Psoas muscle (tissue), 8 donors: ENCODE results near the gene NOL6. TPM values are rescaled to one million over a fixed set of nuclear protein-coding genes. Genes with fewer than 3 reads are reported as not detected.
"Not testable (repeated sequence)": the region's sequence is repeated elsewhere in the genome, so short reads cannot be mapped to it uniquely, and the experiment has no call there.

ENCODE experiments used
- ATAC-seq, 4 donors: fragments of 200-7000 bp; cut with Tn5 transposase; one replicate each; pipeline ENCODE4 v1.9.1; 2020; ENCODE audit warnings: moderate library complexity in 3 of 4, mild to moderate bottlenecking in 2 of 4
- DNase-seq, 2 donors: peaks; one replicate each; pipeline ENCODE4 v3.0.0-alpha.2; 2020
- H3K27ac ChIP-seq: fragments of 200-600 bp; one replicate; pipeline ENCODE4 v1.8.0; 2022
- H3K27me3 ChIP-seq, 3 donors: fragments of 200-600 bp in 1 of 3; one replicate each; pipeline versions ENCODE4 v1.6.1 to v1.8.0; 2013 to 2022; ENCODE audit warnings: low read length in 2 of 3, mild to moderate bottlenecking in 2 of 3, moderate library complexity in 1 of 3; ENCODE audit not compliant: insufficient read depth in 3 of 3
- H3K36me3 ChIP-seq, 2 donors: fragments of 200-600 bp in 1 of 2; one replicate each; pipeline versions ENCODE4 v1.6.1 to v1.8.0; 2013 to 2022; ENCODE audit warnings: low read depth in 1 of 2, mild to moderate bottlenecking in 1 of 2, moderate library complexity in 1 of 2; ENCODE audit not compliant: insufficient read depth in 1 of 2
- H3K4me1 ChIP-seq: fragments of 200-600 bp; one replicate; pipeline ENCODE4 v1.8.0; 2022
- H3K4me3 ChIP-seq: fragments of 200-600 bp; one replicate; pipeline ENCODE4 v1.8.0; 2022; ENCODE audit warnings: mild to moderate bottlenecking
- H3K9me3 ChIP-seq: fragments of 200-600 bp; one replicate; pipeline ENCODE4 v1.8.0; 2022
- WGBS, 3 donors: extraction: QIAGEN DNeasy Blood & Tissue Kit; methylation state at CpG; one replicate each; pipeline versions ENCODE4 v1.1.6 to v1.1.7; 2013; 5-methylcytosine and 5-hydroxymethylcytosine counted together
- intact Hi-C, 2 donors: fragments of 100-400 bp; cut with DNase I; formaldehyde crosslinking; loops; one replicate each; pipeline versions ENCODE4 v1.11.0 to v1.14.2; 2022
- polyA plus RNA-seq, 3 donors: library from polyadenylated mRNA; stranded (reverse); fragments of 200-250 nt; gene quantifications; one replicate each; pipeline ENCODE4 v1.2.3, GENCODE V29; 2013
- total RNA-seq, 4 donors: library from RNA; stranded (reverse); fragmentation: NEBNext Ultra II Directional in 2 of 4; extraction: Animal tissue kit (Norgen Biotek cat#: 25700) in 2 of 4; gene quantifications; one replicate each; pipeline versions ENCODE4 v1.2.1 to v1.2.4, GENCODE V29; 2021 to 2023
- TF ChIP-seq, protein P1 (sequence below): fragments of 200-600 bp; IDR thresholded peaks from one replicate; pipeline ENCODE4 v1.8.0; 2022; ENCODE audit warnings: antibody characterized with exemption
- donor health status: healthy with polysubstance abuse.
- donor health status: DM: no; HTN: no; CAD: no; lungs with moderate emphysema.
- donor health status: Bipolar disorder and iron deficiency.
- donor health status: healthy.
- donor health status: DM: yes; HTN: yes; CAD: no.
- donor health status: DM: no; HTN: no; CAD: no.
- donor health status: DM: no; HTN: no; CAD: no.
- donor health status: DM: yes; HTN: yes; CAD: no.

Gene NOL6
- total and polyA plus RNA-seq, 7 donors = 18.8 to 39.9 (median 33.5) TPM

DNA sequence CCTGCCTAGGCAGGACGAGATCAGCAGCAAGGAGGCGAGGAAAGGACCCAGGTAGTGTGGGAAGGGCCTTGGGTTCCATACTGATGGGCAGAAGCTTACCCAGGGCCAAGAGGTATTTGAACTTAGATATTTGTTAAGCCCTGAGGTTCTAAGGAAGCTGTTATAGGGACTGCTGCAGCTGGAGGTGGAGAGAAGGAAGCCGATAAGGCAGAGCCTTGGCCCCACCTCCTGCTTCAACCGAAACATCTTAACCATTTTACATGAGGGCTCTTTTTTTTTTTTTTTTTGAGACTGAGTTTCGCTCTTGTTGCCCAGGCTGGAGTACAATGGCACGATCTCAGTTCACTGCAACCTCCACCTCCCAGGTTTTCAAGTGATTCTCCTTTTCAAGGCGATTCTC is 17.8 kb downstream of the NOL6 start:
- DNase-seq (no peak), ATAC-seq (no peak)
- intact Hi-C loops = no loop called here
- TF ChIP-seq, protein P1, sequence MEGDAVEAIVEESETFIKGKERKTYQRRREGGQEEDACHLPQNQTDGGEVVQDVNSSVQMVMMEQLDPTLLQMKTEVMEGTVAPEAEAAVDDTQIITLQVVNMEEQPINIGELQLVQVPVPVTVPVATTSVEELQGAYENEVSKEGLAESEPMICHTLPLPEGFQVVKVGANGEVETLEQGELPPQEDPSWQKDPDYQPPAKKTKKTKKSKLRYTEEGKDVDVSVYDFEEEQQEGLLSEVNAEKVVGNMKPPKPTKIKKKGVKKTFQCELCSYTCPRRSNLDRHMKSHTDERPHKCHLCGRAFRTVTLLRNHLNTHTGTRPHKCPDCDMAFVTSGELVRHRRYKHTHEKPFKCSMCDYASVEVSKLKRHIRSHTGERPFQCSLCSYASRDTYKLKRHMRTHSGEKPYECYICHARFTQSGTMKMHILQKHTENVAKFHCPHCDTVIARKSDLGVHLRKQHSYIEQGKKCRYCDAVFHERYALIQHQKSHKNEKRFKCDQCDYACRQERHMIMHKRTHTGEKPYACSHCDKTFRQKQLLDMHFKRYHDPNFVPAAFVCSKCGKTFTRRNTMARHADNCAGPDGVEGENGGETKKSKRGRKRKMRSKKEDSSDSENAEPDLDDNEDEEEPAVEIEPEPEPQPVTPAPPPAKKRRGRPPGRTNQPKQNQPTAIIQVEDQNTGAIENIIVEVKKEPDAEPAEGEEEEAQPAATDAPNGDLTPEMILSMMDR = no peak
- Histone ChIP-seq H3K27ac (no peak overlapping the region), H3K4me1 (no peaks in the 10 kb centered on the region), H3K9me3 (no peaks in the 10 kb centered on the region), H3K36me3 (peaks cover 0 to 6% of the 10 kb centered on the region in 2 donors), H3K27me3 (no peaks in the 10 kb centered on the region), H3K4me3 (no peak overlapping the region)
- 76 to 81% (median 76%) methylated on average over 7 of the region's 7 CpGs for WGBS, 3 donors

DNA sequence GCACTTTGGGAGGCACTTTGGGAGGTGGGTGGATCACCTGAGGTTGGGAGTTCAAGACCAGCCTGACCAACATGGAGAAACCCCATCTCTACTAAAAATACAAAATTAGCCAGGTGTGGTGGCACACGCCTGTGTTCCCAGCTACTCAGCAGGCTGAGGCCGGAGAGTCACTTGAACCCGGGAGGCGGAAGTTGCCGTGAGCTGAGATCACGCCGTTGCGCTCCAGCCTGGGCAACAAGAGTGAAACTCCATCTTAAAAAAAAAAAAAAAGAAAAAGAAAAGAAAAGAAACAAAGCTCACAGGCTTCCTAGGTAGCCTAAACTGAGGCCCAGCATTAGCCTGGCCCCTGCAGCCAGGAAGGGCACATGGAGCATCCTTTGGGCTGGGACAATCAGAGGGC is 18.3 kb downstream of the NOL6 start:
- H3K9me3 ChIP-seq, DNase-seq, H3K27me3 ChIP-seq, H3K27ac ChIP-seq, H3K36me3 ChIP-seq, intact Hi-C loops, ATAC-seq, H3K4me1 ChIP-seq, H3K4me3 ChIP-seq: not testable (repeated sequence)
- whole genome bisulfite sequencing, 3 donors = 92 to 96% (median 94%) methylated on average over 8 of the region's 8 CpGs

DNA sequence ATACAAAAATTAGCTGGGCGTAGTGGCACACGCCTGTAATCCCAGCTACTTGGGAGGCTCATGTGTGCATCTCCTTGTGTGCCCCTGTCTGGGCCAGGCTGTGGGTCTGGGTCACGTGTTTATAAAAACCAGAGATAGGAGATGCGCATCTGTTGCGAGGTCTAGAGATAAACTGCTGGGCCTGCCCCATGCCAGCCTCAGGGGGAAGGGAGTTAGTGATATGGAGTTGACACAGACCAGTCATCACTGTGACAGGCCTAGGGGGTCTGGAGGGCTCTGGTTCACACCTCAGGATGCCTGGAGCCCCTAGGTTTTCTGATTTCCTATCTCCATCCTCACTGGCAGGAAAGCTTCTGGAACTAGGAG is 19.1 kb downstream of the NOL6 start:
- H3K4me3 ChIP-seq, intact Hi-C loops, H3K27ac ChIP-seq, ATAC-seq, H3K4me1 ChIP-seq, H3K9me3 ChIP-seq, H3K27me3 ChIP-seq, H3K36me3 ChIP-seq, DNase-seq: not testable (repeated sequence)
- WGBS, 3 donors = 89 to 97% (median 92%) methylated on average over 5 of the region's 5 CpGs

DNA sequence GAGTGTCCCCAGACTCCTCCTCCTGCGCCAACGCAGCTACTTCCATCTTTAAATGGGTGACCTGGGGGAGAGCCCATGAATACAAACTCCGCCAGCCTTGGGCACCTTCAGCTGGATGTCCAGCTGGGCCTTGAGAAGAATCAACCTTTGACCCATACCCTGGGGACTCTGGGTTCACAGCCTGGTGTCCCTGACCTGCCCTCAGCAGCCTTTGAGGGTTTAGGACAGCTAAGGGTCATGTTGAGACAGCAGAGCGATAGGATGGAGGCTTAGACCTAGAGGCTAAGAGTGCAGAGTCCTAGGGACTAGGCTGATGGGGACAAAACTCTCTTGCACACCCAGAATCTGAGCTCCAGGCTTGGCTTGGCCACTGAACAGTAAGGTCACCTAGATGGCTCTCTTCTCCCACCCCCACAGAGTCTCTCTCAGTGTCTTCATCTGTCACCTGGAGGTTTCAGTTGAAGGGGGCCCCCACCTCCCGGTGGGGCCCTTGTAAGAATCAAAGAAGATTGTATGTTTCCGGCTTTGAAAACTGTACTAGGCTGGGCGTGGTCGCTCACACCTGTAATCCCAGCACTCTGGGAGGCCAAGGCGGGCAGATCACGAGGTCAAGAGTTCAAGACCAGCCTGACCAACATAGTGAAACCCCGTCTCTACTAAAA is 19.6 kb downstream of the NOL6 start:
- TF ChIP-seq, protein P1 = no peak
- 84 to 90% (median 87%) methylated on average over 11 of the region's 11 CpGs for WGBS, 3 donors
- Histone ChIP-seq H3K36me3 (no peaks in the 10 kb centered on the region), H3K4me3 (no peak overlapping the region), H3K27ac (no peak overlapping the region), H3K9me3 (no peaks in the 10 kb centered on the region), H3K27me3 (no peaks in the 10 kb centered on the region), H3K4me1 (no peaks in the 10 kb centered on the region)
- ATAC-seq (no peak), DNase-seq (no peak)
- intact Hi-C loops = no loop called here

DNA sequence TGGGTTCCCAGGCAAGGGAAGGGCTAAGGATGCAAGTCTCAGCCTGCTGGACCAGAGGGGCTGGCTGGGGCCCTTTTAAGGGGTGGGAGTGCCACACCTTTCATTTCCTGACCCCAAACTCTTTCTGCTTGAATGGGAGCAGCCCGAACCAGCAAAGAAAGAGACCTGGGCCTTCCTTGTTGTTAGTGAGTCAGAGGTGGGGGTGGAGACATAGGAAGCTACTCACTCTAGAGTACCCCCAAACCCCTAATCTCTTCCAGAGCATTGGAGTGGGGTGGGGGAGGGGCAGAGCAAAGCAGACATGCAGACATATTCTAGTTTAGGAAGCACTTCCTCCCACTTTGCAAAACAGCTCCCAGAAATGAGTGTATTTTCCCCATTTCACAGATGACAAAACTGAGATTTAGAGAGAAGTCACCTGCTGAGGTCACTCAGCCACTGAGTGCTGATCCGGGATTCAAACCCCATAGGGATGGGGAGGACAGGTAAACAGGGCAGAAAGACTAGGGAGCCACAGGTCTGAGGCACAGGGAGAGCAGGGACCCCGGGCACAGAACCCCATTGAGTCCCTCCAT is 20.4 kb downstream of the NOL6 start:
- no peak overlapping the region for H3K4me3 ChIP-seq
- no peak for ATAC-seq
- no peak for DNase-seq
- intact Hi-C loops = no loop called here
- H3K9me3 ChIP-seq = no peaks in the 10 kb centered on the region
- H3K4me1 ChIP-seq = no peaks in the 10 kb centered on the region
- no peaks in the 10 kb centered on the region for H3K36me3 ChIP-seq
- TF ChIP-seq, protein P1 = no peak
- H3K27me3 ChIP-seq = no peaks in the 10 kb centered on the region
- 73 to 79% (median 73%) methylated on average over 3 of the region's 3 CpGs for WGBS, 3 donors
- H3K27ac ChIP-seq = no peak overlapping the region
